CD14-positive monocyte (primary cell): ENCODE measurements around the gene ERMARD. TPM values are rescaled to one million over a fixed set of nuclear protein-coding genes. Genes with fewer than 3 reads are reported as not detected.
A peak's percentile ranks its signal among the peaks of the same experiment; 100 is the strongest.

Experiments used
- DNase-seq, 3 donors: peaks; one replicate each; pipeline ENCODE4 v3.0.0-alpha.2; 2011 to 2022
- H2AFZ ChIP-seq: 2 replicates; pipeline ENCODE4 v1.6.0; 2012; ENCODE audit warnings: mild to moderate bottlenecking, low read depth, low read length, inconsistent platforms; ENCODE audit not compliant: insufficient read depth, poor library complexity, severe bottlenecking
- H3K27ac ChIP-seq, 2 donors: 1 replicate in 1 of 2; 2 replicates in 1 of 2; pipeline ENCODE4 v1.5.1; 2012 to 2013; ENCODE audit warnings: low read length in 2 of 2, control low read depth in 1 of 2, inconsistent platforms in 1 of 2, low read depth in 1 of 2, mild to moderate bottlenecking in 1 of 2
- H3K27me3 ChIP-seq, 2 donors: one replicate each; pipeline versions ENCODE4 v1.6.0 to v1.6.1; 2011 to 2013; ENCODE audit warnings: low read length in 2 of 2; ENCODE audit not compliant: control insufficient read depth in 2 of 2, insufficient read depth in 2 of 2
- H3K36me3 ChIP-seq, 2 donors: replicated peaks in 1 of 2; 1 replicate in 1 of 2; 2 replicates in 1 of 2; pipeline versions ENCODE4 v1.5.1 to v1.6.1; 2012 to 2013; ENCODE audit warnings: low read length in 2 of 2, control low read depth in 1 of 2, inconsistent platforms in 1 of 2, mild to moderate bottlenecking in 1 of 2; ENCODE audit not compliant: insufficient read depth in 2 of 2, control insufficient read depth in 1 of 2
- H3K4me1 ChIP-seq, 2 donors: 1 replicate in 1 of 2; 2 replicates in 1 of 2; pipeline versions ENCODE4 v1.5.1 to v1.6.1; 2012 to 2013; ENCODE audit warnings: low read length in 2 of 2, control low read depth in 1 of 2, inconsistent platforms in 1 of 2, mild to moderate bottlenecking in 1 of 2, moderate library complexity in 1 of 2; ENCODE audit not compliant: insufficient read depth in 2 of 2, control insufficient read depth in 1 of 2
- H3K4me2 ChIP-seq: replicated peaks from 2 replicates; pipeline ENCODE3; 2012; ENCODE audit warnings: low read length, moderate library complexity, mild to moderate bottlenecking; ENCODE audit not compliant: poor library complexity, severe bottlenecking; ENCODE audit errors: extremely low read depth
- H3K4me3 ChIP-seq, 3 experiments: fragments of 200-600 bp in 1 of 3; sonication (generic) in 1 of 3; replicated peaks in 1 of 3; 1 replicate in 2 of 3; 2 replicates in 1 of 3; pipeline ENCODE4 v1.5.1; 2011 to 2013; ENCODE audit warnings: low read length in 3 of 3, mild to moderate bottlenecking in 3 of 3, control low read depth in 2 of 3, low read depth in 2 of 3, inconsistent platforms in 1 of 3, moderate library complexity in 1 of 3
- H3K79me2 ChIP-seq: 2 replicates; pipeline ENCODE4 v1.6.0; 2012; ENCODE audit warnings: mild to moderate bottlenecking, control low read depth, inconsistent platforms, low read length, moderate library complexity; ENCODE audit not compliant: insufficient read depth
- H3K9ac ChIP-seq: 2 replicates; pipeline ENCODE4 v1.6.0; 2017; ENCODE audit warnings: low read length, mild to moderate bottlenecking; ENCODE audit not compliant: insufficient read depth, poor library complexity, severe bottlenecking
- H3K9me3 ChIP-seq, 2 donors: replicated peaks in 1 of 2; 1 replicate in 1 of 2; 2 replicates in 1 of 2; pipeline versions ENCODE4 v1.5.1 to v1.6.1; 2012 to 2013; ENCODE audit warnings: low read length in 2 of 2, control low read depth in 1 of 2; ENCODE audit not compliant: control insufficient read depth in 1 of 2, insufficient read depth in 1 of 2
- H4K20me1 ChIP-seq: 2 replicates; pipeline ENCODE4 v1.6.0; 2012; ENCODE audit warnings: mild to moderate bottlenecking, low read length, control low read depth, moderate library complexity; ENCODE audit not compliant: insufficient read depth
- H3K27ac Mint-ChIP-seq, 7 donors: one replicate each; pipeline ENCODE4 v1.8.0; 2020; ENCODE audit warnings: mild to moderate bottlenecking in 7 of 7, mixed read lengths in 7 of 7, moderate library complexity in 6 of 7, inconsistent platforms in 2 of 7
- H3K27me3 Mint-ChIP-seq, 3 donors: one replicate each; pipeline ENCODE4 v1.8.0; 2021 to 2022; ENCODE audit warnings: low read depth in 3 of 3, mild to moderate bottlenecking in 3 of 3, mixed read lengths in 3 of 3, moderate library complexity in 3 of 3, inconsistent platforms in 1 of 3
- H3K36me3 Mint-ChIP-seq, 2 donors: one replicate each; pipeline ENCODE4 v1.8.0; 2020; ENCODE audit warnings: mixed read lengths in 2 of 2, inconsistent platforms in 1 of 2, mild to moderate bottlenecking in 1 of 2
- H3K4me1 Mint-ChIP-seq: one replicate; pipeline ENCODE4 v1.8.0; 2020; ENCODE audit warnings: mild to moderate bottlenecking, mixed read lengths
- H3K4me3 Mint-ChIP-seq, 2 donors: one replicate each; pipeline ENCODE4 v1.8.0; 2020; ENCODE audit warnings: mild to moderate bottlenecking in 2 of 2, mixed read lengths in 2 of 2, moderate library complexity in 1 of 2
- H3K9me3 Mint-ChIP-seq, 7 donors: one replicate each; pipeline ENCODE4 v1.8.0; 2020 to 2022; ENCODE audit warnings: mixed read lengths in 7 of 7, mild to moderate bottlenecking in 6 of 7, moderate library complexity in 6 of 7, inconsistent platforms in 2 of 7
- WGBS: methylation state at CpG from one replicate; pipeline ENCODE4 v1.1.5; 2013; ENCODE audit warnings: missing lambda C conversion rate; ENCODE audit not compliant: insufficient coverage; 5-methylcytosine and 5-hydroxymethylcytosine counted together
- intact Hi-C, 2 donors: fragments of 100-400 bp; cut with micrococcal nuclease; formaldehyde crosslinking; loops; one replicate each; pipeline versions ENCODE4 v1.15.0 to v1.15.1; 2023
- polyA plus RNA-seq, 3 donors: library from polyadenylated mRNA; depleted of rRNA in 1 of 3; unstranded in 2 of 3; stranded (reverse) in 1 of 3; fragments of 300-500 nt in 2 of 3; fragments of >200 nt in 1 of 3; fragmentation: Illumina TruSeq in 2 of 3; gene quantifications; 1 replicate in 2 of 3; 2 replicates in 1 of 3; pipeline ENCODE4 v1.2.3, GENCODE V29; 2012 to 2021
- TF ChIP-seq, protein P1 (sequence below): fragments of 200-600 bp; IDR thresholded peaks from one replicate; pipeline ENCODE4 v1.8.0; 2022; ENCODE audit warnings: antibody characterized with exemption, mild to moderate bottlenecking

ERMARD gene
- polyA plus RNA-seq, 3 donors, result 10.6 to 33.0 (median 11.2) TPM

DNA sequence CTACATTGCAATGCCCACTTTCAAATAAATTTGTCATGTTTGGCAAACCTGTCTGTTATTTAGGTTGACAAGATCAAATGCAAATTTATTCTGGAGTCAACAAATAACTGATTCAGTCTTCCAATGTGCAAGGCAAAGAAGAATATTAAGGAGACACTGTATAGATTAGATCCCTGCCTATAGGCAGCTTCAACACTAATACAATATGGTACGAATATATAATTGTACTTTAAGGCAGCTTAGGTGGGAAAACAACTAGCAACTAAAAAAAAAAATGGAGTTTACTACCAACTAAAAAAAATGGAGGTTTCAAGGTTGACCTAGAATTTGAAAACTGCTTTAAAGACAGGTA lies 25.4 kb upstream of the ERMARD start:
- TF ChIP-seq, protein P1, sequence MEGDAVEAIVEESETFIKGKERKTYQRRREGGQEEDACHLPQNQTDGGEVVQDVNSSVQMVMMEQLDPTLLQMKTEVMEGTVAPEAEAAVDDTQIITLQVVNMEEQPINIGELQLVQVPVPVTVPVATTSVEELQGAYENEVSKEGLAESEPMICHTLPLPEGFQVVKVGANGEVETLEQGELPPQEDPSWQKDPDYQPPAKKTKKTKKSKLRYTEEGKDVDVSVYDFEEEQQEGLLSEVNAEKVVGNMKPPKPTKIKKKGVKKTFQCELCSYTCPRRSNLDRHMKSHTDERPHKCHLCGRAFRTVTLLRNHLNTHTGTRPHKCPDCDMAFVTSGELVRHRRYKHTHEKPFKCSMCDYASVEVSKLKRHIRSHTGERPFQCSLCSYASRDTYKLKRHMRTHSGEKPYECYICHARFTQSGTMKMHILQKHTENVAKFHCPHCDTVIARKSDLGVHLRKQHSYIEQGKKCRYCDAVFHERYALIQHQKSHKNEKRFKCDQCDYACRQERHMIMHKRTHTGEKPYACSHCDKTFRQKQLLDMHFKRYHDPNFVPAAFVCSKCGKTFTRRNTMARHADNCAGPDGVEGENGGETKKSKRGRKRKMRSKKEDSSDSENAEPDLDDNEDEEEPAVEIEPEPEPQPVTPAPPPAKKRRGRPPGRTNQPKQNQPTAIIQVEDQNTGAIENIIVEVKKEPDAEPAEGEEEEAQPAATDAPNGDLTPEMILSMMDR, result no peak
- peaks cover 0 to 8% of the 10 kb centered on the region in 2 donors for H3K27me3 ChIP-seq
- Mint-ChIP-seq H3K27ac (peak overlapping the region in 2 of 7 donors; percentile 82 to 88), H3K9me3 (peaks cover 0 to 2% (median 0%) of the 10 kb centered on the region in 7 donors), H3K36me3 (peaks cover 5 to 11% of the 10 kb centered on the region in 2 donors), H3K4me1 (peaks cover 22% of the 10 kb centered on the region), H3K27me3 (peaks cover 0 to 12% (median 5%) of the 10 kb centered on the region in 3 donors), H3K4me3 (no peak overlapping the region)
- H3K79me2 ChIP-seq, result peaks cover 20% of the 10 kb centered on the region
- DNase-seq, result no peak
- H3K4me3 ChIP-seq, result no peak overlapping the region
- no peak overlapping the region for H3K9ac ChIP-seq
- peaks cover 7% of the 10 kb centered on the region for H4K20me1 ChIP-seq
- no peaks in the 10 kb centered on the region for H3K9me3 ChIP-seq
- H3K36me3 ChIP-seq, result no peaks in the 10 kb centered on the region
- no peak overlapping the region for H2AFZ ChIP-seq
- WGBS, result no CpG with 5 or more reads among the region's 1 CpG
- H3K27ac ChIP-seq, result no peak overlapping the region
- no peak overlapping the region for H3K4me2 ChIP-seq
- H3K4me1 ChIP-seq, result peaks cover 17 to 31% of the 10 kb centered on the region in 2 donors
- intact Hi-C loops, result no loop called here

DNA sequence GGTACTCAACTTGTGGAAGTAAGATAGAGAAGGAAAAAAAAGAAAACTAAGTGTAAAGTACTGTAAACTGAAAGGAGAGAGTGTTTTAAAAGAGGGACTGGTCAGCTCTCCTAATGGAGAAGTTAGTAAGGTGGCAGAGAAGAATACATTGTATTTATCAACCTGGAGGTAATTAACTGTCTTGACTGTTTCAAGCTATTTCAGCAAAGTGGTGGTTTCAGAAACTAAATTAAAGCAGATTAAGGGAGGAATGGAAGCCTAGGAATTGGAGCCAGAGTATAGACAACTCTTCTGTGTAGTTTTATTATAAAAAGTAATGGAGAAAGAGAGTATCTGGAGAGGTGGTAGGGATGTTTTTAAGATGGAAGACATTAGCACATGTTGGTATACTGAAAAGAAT lies 24.5 kb upstream of the ERMARD start:
- no peak overlapping the region for H3K9ac ChIP-seq
- peaks cover 18% of the 10 kb centered on the region for H3K4me1 Mint-ChIP-seq
- H2AFZ ChIP-seq, result no peak overlapping the region
- intact Hi-C loops, result no loop called here
- H3K4me2 ChIP-seq, result no peak overlapping the region
- H3K27me3 Mint-ChIP-seq, result peaks cover 0 to 12% (median 5%) of the 10 kb centered on the region in 3 donors
- peaks cover 14 to 21% of the 10 kb centered on the region in 2 donors for H3K4me1 ChIP-seq
- no peak for DNase-seq
- TF ChIP-seq, protein P1, result no peak
- peaks cover 0 to 2% (median 0%) of the 10 kb centered on the region in 7 donors for H3K9me3 Mint-ChIP-seq
- peaks cover 5 to 11% of the 10 kb centered on the region in 2 donors for H3K36me3 Mint-ChIP-seq
- H3K27me3 ChIP-seq, result peaks cover 2 to 8% of the 10 kb centered on the region in 2 donors
- no peaks in the 10 kb centered on the region for H3K9me3 ChIP-seq
- H3K36me3 ChIP-seq, result no peaks in the 10 kb centered on the region
- no peak overlapping the region for H3K27ac ChIP-seq
- H3K79me2 ChIP-seq, result peaks cover 10% of the 10 kb centered on the region
- H3K4me3 ChIP-seq, result no peak overlapping the region
- peaks cover 7% of the 10 kb centered on the region for H4K20me1 ChIP-seq
- H3K27ac Mint-ChIP-seq, result no peak overlapping the region
- no peak overlapping the region for H3K4me3 Mint-ChIP-seq
